Measurements from ENCODE around the gene STX18. TPM values are rescaled to one million over a fixed set of nuclear protein-coding genes. Genes with fewer than 3 reads are reported as not detected.
"Not testable (repeated sequence)": the region's sequence is repeated elsewhere in the genome, so short reads cannot be mapped to it uniquely, and the experiment has no call there.

The STX18 gene
- total RNA-seq, 4 donors from 2014 or later, result 23.8 to 42.1 (median 27.2) TPM

GRCh38 chr4:4509521-4509920, 32.3 kb downstream of the STX18 start:
- Histone ChIP-seq H3K27ac (no peak overlapping the region), H3K36me3 (no peaks in the 10 kb centered on the region), H3K4me1 (no peaks in the 10 kb centered on the region), H3K27me3 (no peaks in the 10 kb centered on the region), H3K9me3 (no peaks in the 10 kb centered on the region), H3K4me3 (replicated peaks in 1 of 3) (no peak overlapping the region)
- WGBS, 2 donors, result 97% methylated on average over 2 of the region's 2 CpGs
- intact Hi-C loops (cut with DNase I), result no loop called here
- DNase-seq, result no peak
- no peak for TF ChIP-seq POLR2A (IDR thresholded peaks at IDR 0.05)

GRCh38 chr4:4507923-4508322, 33.9 kb downstream of the STX18 start:
- Histone ChIP-seq H3K27me3 (no peaks in the 10 kb centered on the region), H3K27ac (no peak overlapping the region), H3K9me3 (no peaks in the 10 kb centered on the region), H3K36me3 (no peaks in the 10 kb centered on the region), H3K4me3 (replicated peaks in 1 of 3) (no peak overlapping the region), H3K4me1 (no peaks in the 10 kb centered on the region)
- intact Hi-C loops (cut with DNase I), result no loop called here
- TF ChIP-seq POLR2A (IDR thresholded peaks at IDR 0.05) (no peak), CTCF (IDR thresholded peaks at IDR 0.05) (peak in 1 of 6 experiments; percentile 32)
- WGBS, 2 donors, result 71 to 75% methylated on average over 4 of the region's 4 CpGs
- DNase-seq, result no peak

- Histone ChIP-seq H3K4me3 (replicated peaks in 1 of 3) (no peak overlapping the region), H3K27ac (no peak overlapping the region), H3K36me3 (no peaks in the 10 kb centered on the region), H3K27me3 (no peaks in the 10 kb centered on the region), H3K9me3 (no peaks in the 10 kb centered on the region), H3K4me1 (no peaks in the 10 kb centered on the region)
- 81 to 84% methylated on average over 14 of the region's 14 CpGs for WGBS, 2 donors
- DNase-seq, result no peak
- no peak for TF ChIP-seq CTCF (IDR thresholded peaks at IDR 0.05)
- no peak for TF ChIP-seq POLR2A (IDR thresholded peaks at IDR 0.05)
- intact Hi-C loops (cut with DNase I), result no loop called here
Measured at GRCh38 chr4:4507403-4507802, 34.4 kb downstream of the STX18 start.

- Histone ChIP-seq H3K27ac (no peak overlapping the region), H3K27me3 (no peaks in the 10 kb centered on the region), H3K36me3 (no peaks in the 10 kb centered on the region), H3K4me3 (replicated peaks in 1 of 3) (no peak overlapping the region), H3K4me1 (no peaks in the 10 kb centered on the region), H3K9me3 (no peaks in the 10 kb centered on the region)
- WGBS, 2 donors, result 47 to 50% methylated on average over 5 of the region's 5 CpGs
- DNase-seq, result peak in 1 of 2 donors; percentile 13
- intact Hi-C loops (cut with DNase I), result no loop called here
- no peak for TF ChIP-seq POLR2A (IDR thresholded peaks at IDR 0.05)
- TF ChIP-seq CTCF (IDR thresholded peaks at IDR 0.05), result no peak
Measured at GRCh38 chr4:4506961-4507360, 34.9 kb downstream of the STX18 start.

- H3K36me3 ChIP-seq; H3K9me3 ChIP-seq; H3K4me1 ChIP-seq; DNase-seq; H3K27ac ChIP-seq; intact Hi-C loops (cut with DNase I); H3K4me3 ChIP-seq (replicated peaks in 1 of 3); H3K27me3 ChIP-seq: not testable (repeated sequence)
- 90 to 95% methylated on average over 9 of the region's 9 CpGs for WGBS, 2 donors
Measured at GRCh38 chr4:4505211-4505610, 36.6 kb downstream of the STX18 start.

- H3K9me3 ChIP-seq, result no peaks in the 10 kb centered on the region
- H3K4me1 ChIP-seq, result no peaks in the 10 kb centered on the region
- no peak overlapping the region for H3K4me3 ChIP-seq (replicated peaks in 1 of 3)
- no peaks in the 10 kb centered on the region for H3K27me3 ChIP-seq
- H3K27ac ChIP-seq, result no peak overlapping the region
- intact Hi-C loops (cut with DNase I), result no loop called here
- no peaks in the 10 kb centered on the region for H3K36me3 ChIP-seq
- TF ChIP-seq POLR2A (IDR thresholded peaks at IDR 0.05) (no peak), CTCF (IDR thresholded peaks at IDR 0.05) (no peak)
- 94 to 97% methylated on average over 2 of the region's 2 CpGs for WGBS, 2 donors
- no peak for DNase-seq
Measured at GRCh38 chr4:4504783-4505182, 37.1 kb downstream of the STX18 start.

All from thyroid gland (tissue), 4 donors.